CD4-positive, alpha-beta memory T cell (primary cell): Measurements from ENCODE around the gene YJU2. TPM values are rescaled to one million over a fixed set of nuclear protein-coding genes. Genes with fewer than 3 reads are reported as not detected.
"Not testable (repeated sequence)": the region's sequence is repeated elsewhere in the genome, so short reads cannot be mapped to it uniquely, and the experiment has no call there.

ENCODE experiments used
- CTCF ChIA-PET: fragments of 350-600 bp; sonication (Branson Sonifier 250); formaldehyde crosslinking; loops from one replicate; lab custom pipeline; 2021; ENCODE audit warnings: inconsistent platforms; ENCODE audit not compliant: partially characterized antibody; lab: Charles Lee
- POLR2A ChIA-PET: fragments of 350-600 bp; sonication (Branson Sonifier 250); formaldehyde crosslinking; loops from one replicate; lab custom pipeline; 2021; ENCODE audit not compliant: partially characterized antibody; lab: Charles Lee
- DNase-seq, 5 donors: peaks; one replicate each; pipeline versions ENCODE4 v3.0.0 to v3.0.0-alpha.2; 2020 to 2022; ENCODE audit warnings: mixed read lengths in 1 of 5
- H3K27ac ChIP-seq: one replicate; pipeline ENCODE4 v1.7.0; 2013; ENCODE audit warnings: low read depth, low read length
- H3K27me3 ChIP-seq: 2 replicates; pipeline ENCODE4 v1.7.0; 2013; ENCODE audit warnings: mild to moderate bottlenecking, low read length, moderate library complexity; ENCODE audit not compliant: insufficient read depth
- H3K36me3 ChIP-seq: 2 replicates; pipeline ENCODE4 v1.7.0; 2013; ENCODE audit warnings: mild to moderate bottlenecking, low read length, moderate library complexity; ENCODE audit not compliant: insufficient read depth
- H3K4me1 ChIP-seq: 2 replicates; pipeline ENCODE4 v1.7.0; 2013; ENCODE audit warnings: mild to moderate bottlenecking, low read length, moderate library complexity; ENCODE audit not compliant: insufficient read depth
- H3K4me3 ChIP-seq, 2 donors: one replicate each; pipeline ENCODE4 v1.7.0; 2013; ENCODE audit warnings: low read length in 2 of 2, mild to moderate bottlenecking in 1 of 2
- H3K9me3 ChIP-seq, 2 donors: one replicate each; pipeline ENCODE4 v1.7.0; 2013; ENCODE audit warnings: low read length in 2 of 2, control low read depth in 1 of 2; ENCODE audit not compliant: control insufficient read depth in 1 of 2
- H3K27ac Mint-ChIP-seq, 7 donors: one replicate each; pipeline ENCODE4 v1.8.0; 2020 to 2021; ENCODE audit warnings: mixed read lengths in 7 of 7, mild to moderate bottlenecking in 6 of 7, inconsistent platforms in 3 of 7, moderate library complexity in 3 of 7
- H3K27me3 Mint-ChIP-seq, 2 donors: one replicate each; pipeline ENCODE4 v1.8.0; 2020 to 2021; ENCODE audit warnings: mixed read lengths in 2 of 2
- H3K36me3 Mint-ChIP-seq, 2 donors: one replicate each; pipeline ENCODE4 v1.8.0; 2020 to 2021; ENCODE audit warnings: mixed read lengths in 2 of 2, inconsistent platforms in 1 of 2, mild to moderate bottlenecking in 1 of 2
- H3K4me1 Mint-ChIP-seq, 4 donors: one replicate each; pipeline ENCODE4 v1.8.0; 2020 to 2021; ENCODE audit warnings: mixed read lengths in 4 of 4, mild to moderate bottlenecking in 1 of 4
- H3K4me3 Mint-ChIP-seq, 8 donors: one replicate each; pipeline ENCODE4 v1.8.0; 2020 to 2021; ENCODE audit warnings: mixed read lengths in 8 of 8, mild to moderate bottlenecking in 7 of 8, moderate library complexity in 6 of 8, inconsistent platforms in 3 of 8
- H3K9me3 Mint-ChIP-seq, 8 donors: one replicate each; pipeline ENCODE4 v1.8.0; 2020 to 2021; ENCODE audit warnings: mixed read lengths in 8 of 8, mild to moderate bottlenecking in 5 of 8, inconsistent platforms in 3 of 8, moderate library complexity in 1 of 8
- intact Hi-C: fragments of 100-400 bp; cut with micrococcal nuclease; formaldehyde crosslinking; loops from one replicate; pipeline ENCODE4 v1.15.1; 2023
- polyA plus RNA-seq, 2 donors: library from polyadenylated mRNA; unstranded; fragments of 300-500 nt; fragmentation: Illumina TruSeq; gene quantifications; one replicate each; pipeline ENCODE4 v1.2.3, GENCODE V29; 2021
- total RNA-seq, 2 experiments: library from RNA; stranded (reverse); gene quantifications; one replicate each; pipeline ENCODE4 v1.2.3, GENCODE V29; 2021

YJU2 gene
- total and polyA plus RNA-seq, 4 experiments from 2014 or later: 13.0 to 36.1 (median 28.7) TPM

- intact Hi-C loops: no loop called here
These were observed 19.1 kb upstream of the YJU2 start for GRCh38 chr19:4227771-4228170.

DNA sequence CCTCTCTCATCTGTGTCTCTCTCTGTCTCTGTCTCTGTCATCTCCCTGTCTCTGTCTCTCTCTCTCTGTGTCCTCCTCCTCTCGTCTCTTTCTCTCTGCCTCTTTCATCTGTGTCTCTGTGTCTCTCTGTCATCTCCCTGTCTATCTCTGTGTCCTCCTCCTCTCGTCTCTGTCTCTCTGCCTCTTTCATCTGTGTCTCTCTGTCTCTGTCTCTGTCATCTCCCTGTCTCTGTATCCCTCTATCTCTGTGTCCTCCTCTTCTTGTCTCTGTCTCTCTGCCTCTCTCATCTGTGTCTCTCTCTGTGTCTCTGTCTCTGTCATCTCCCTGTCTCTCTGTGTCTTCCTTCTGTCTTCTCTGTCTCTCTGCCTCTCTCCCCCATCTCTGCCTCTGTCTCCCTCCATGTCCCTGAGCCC is 18.1 kb upstream of the YJU2 start:
- Mint-ChIP-seq H3K27me3 (peaks cover 3 to 9% of the 10 kb centered on the region in 2 donors), H3K27ac (no peak overlapping the region), H3K9me3 (no peaks in the 10 kb centered on the region), H3K36me3 (no peaks in the 10 kb centered on the region), H3K4me1 (peaks cover 0 to 1% (median 0%) of the 10 kb centered on the region in 4 donors), H3K4me3 (no peak overlapping the region)
- H3K27ac ChIP-seq: no peak overlapping the region
- no peak for DNase-seq
- intact Hi-C loops: no loop called here
- no peaks in the 10 kb centered on the region for H3K36me3 ChIP-seq
- CTCF ChIA-PET: no interaction called here
- POLR2A ChIA-PET: no interaction called here
- peaks cover 13% of the 10 kb centered on the region for H3K27me3 ChIP-seq
- H3K4me1 ChIP-seq: no peaks in the 10 kb centered on the region
- H3K4me3 ChIP-seq: no peak overlapping the region
- H3K9me3 ChIP-seq: no peaks in the 10 kb centered on the region

More at GRCh38 chr19:4227771-4228170, 19.1 kb upstream of the YJU2 start:
- Histone ChIP-seq H3K4me3 (no peak overlapping the region), H3K4me1 (no peaks in the 10 kb centered on the region), H3K27ac (no peak overlapping the region), H3K27me3 (peaks cover 13% of the 10 kb centered on the region), H3K36me3 (no peaks in the 10 kb centered on the region), H3K9me3 (no peaks in the 10 kb centered on the region)
- Mint-ChIP-seq H3K4me1 (peaks cover 0 to 1% (median 0%) of the 10 kb centered on the region in 4 donors), H3K36me3 (no peaks in the 10 kb centered on the region), H3K4me3 (no peak overlapping the region), H3K27ac (no peak overlapping the region), H3K9me3 (no peaks in the 10 kb centered on the region), H3K27me3 (peaks cover 0 to 3% of the 10 kb centered on the region in 2 donors)
- DNase-seq: no peak
- ChIA-PET POLR2A (no interaction called here), CTCF (no interaction called here)

DNA sequence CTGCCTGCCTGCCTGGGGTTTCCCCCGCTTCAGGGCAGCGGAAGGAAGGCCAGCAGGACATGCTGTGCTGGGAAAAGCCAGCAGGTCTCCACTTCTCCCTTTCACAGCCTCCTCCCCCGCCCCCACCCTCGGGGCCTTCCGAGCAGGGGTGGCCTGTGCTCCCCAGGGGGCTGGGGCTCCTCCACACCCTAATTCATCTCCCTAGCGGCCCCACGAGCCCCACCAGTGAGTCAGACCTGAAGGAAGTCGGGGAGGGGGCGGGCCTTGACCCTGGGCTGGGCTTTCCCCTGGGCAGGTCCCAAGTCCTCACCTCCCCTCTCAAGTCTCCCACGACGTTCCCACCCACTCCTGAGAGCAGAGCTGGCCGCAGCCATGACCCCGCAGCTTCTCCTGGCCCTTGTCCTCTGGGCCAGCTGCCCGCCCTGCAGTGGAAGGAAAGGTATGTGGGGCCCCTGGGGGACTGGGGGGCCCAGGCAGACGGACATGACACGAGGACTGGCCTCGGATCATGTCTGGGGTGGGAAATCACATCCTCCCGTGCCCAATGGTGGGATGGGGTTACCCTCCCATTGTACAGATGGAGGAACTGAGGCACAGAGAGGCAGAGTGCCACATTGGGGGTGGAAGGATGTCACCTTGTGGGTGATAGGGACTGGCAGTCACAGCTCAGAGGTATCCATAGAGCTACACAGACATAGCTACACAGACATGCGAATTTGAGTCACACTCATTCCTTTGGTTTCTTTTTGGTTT is 17.5 kb upstream of the YJU2 start, which contains the start of gene EBI3:
Gene EBI3, plus strand, starts transcription at position 345 of the 753 bp plus-strand sequence. Its CDS starts 28 bp downstream, at position 373.
- intact Hi-C loops: no loop called here
- H3K27me3 Mint-ChIP-seq: peaks cover 3 to 12% of the 10 kb centered on the region in 2 donors
- Histone ChIP-seq H3K27me3 (peaks cover 13% of the 10 kb centered on the region), H3K27ac (no peak within 1 kb of the TSS), H3K4me3 (no peak within 1 kb of the TSS), H3K36me3 (no peaks in the 10 kb centered on the region), H3K4me1 (no peaks in the 10 kb centered on the region), H3K9me3 (no peaks in the 10 kb centered on the region)
- H3K9me3 Mint-ChIP-seq: no peaks in the 10 kb centered on the region
- no peaks in the 10 kb centered on the region for H3K36me3 Mint-ChIP-seq
- H3K27ac Mint-ChIP-seq: no peak within 1 kb of the TSS
- no peak within 1 kb of the TSS for H3K4me3 Mint-ChIP-seq
- H3K4me1 Mint-ChIP-seq: peaks cover 0 to 1% (median 0%) of the 10 kb centered on the region in 4 donors
- no peak for DNase-seq
- ChIA-PET CTCF (no interaction called here), POLR2A (no interaction called here)

- H3K9me3 Mint-ChIP-seq, H3K4me1 Mint-ChIP-seq, H3K36me3 Mint-ChIP-seq, DNase-seq, H3K36me3 ChIP-seq, H3K4me1 ChIP-seq, intact Hi-C loops, H3K27ac Mint-ChIP-seq, H3K9me3 ChIP-seq, H3K4me3 ChIP-seq, CTCF ChIA-PET, H3K27ac ChIP-seq, H3K4me3 Mint-ChIP-seq, POLR2A ChIA-PET: not testable (repeated sequence)
- peaks cover 3 to 12% of the 10 kb centered on the region in 2 donors for H3K27me3 Mint-ChIP-seq
- H3K27me3 ChIP-seq: peaks cover 13% of the 10 kb centered on the region
These were observed 16.6 kb upstream of the YJU2 start for GRCh38 chr19:4230237-4230636.

DNA sequence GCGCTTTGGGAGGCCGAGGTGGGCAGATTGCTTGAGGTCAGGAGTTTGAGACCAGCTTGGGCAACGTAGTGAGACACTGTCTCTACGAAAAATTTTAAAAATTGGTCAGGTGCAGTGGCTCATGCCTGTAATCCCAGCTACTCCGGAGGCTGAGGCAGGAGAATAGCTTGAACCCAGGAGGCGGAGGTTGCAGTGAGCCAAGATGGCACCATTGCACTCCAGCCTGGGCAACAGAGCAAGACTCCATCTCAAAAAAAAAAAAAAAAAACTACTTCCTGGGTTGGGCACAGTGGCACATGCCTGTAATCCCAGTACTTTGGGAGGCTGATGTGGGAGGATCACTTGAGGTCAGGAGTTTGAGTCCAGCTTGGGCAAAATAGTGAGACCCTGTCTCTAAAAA is 15.4 kb upstream of the YJU2 start:
- POLR2A ChIA-PET, H3K9me3 ChIP-seq, H3K9me3 Mint-ChIP-seq, H3K4me1 Mint-ChIP-seq, DNase-seq, H3K27ac ChIP-seq, intact Hi-C loops, H3K4me3 ChIP-seq, H3K36me3 ChIP-seq, H3K36me3 Mint-ChIP-seq, H3K4me3 Mint-ChIP-seq, H3K27ac Mint-ChIP-seq, H3K4me1 ChIP-seq: not testable (repeated sequence)
- H3K27me3 Mint-ChIP-seq: peaks cover 3 to 12% of the 10 kb centered on the region in 2 donors
- H3K27me3 ChIP-seq: peaks cover 13% of the 10 kb centered on the region
- CTCF ChIA-PET: interaction anchor here (1.2 kb wide), 1 partner anchor 23 kb away, joined by 4 read pairs; no protein-coding TSS in a partner anchor

DNA sequence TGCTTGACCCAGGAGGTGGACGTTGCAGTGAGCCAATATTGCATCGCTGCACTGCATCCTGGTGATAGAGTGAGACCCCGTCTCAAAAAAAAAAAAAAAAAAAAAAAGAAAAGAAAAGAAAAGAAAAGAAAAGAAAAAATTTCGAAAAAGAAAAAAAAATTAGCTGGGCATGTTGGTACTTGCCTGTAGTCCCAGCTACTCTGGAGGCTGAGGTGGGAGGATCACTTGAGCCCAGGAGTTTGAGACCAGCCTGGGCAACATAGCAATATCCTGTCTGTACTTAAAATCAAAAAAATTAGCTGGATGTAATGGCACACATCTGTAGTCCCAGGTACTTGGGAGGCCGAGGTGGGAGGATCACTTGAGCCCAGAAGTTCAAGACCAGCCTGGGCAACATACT is 14.7 kb upstream of the YJU2 start:
- H3K9me3 Mint-ChIP-seq, DNase-seq, intact Hi-C loops, H3K4me3 Mint-ChIP-seq, H3K4me3 ChIP-seq, H3K36me3 ChIP-seq, H3K27ac ChIP-seq, H3K9me3 ChIP-seq, H3K4me1 Mint-ChIP-seq, H3K27ac Mint-ChIP-seq, H3K4me1 ChIP-seq, H3K36me3 Mint-ChIP-seq: not testable (repeated sequence)
- POLR2A ChIA-PET: interaction anchor here (1.1 kb wide), 1 partner anchor 15 kb away, joined by 5 read pairs; the partner anchor contains the start of gene YJU2
- peaks cover 3 to 12% of the 10 kb centered on the region in 2 donors for H3K27me3 Mint-ChIP-seq
- H3K27me3 ChIP-seq: peaks cover 13% of the 10 kb centered on the region
- CTCF ChIA-PET: interaction anchor here (0.7 to 1.8 kb wide), 5 partner anchors 10 to 293 kb away, joined by 3 to 7 read pairs (median 4); no protein-coding TSS in a partner anchor

DNA sequence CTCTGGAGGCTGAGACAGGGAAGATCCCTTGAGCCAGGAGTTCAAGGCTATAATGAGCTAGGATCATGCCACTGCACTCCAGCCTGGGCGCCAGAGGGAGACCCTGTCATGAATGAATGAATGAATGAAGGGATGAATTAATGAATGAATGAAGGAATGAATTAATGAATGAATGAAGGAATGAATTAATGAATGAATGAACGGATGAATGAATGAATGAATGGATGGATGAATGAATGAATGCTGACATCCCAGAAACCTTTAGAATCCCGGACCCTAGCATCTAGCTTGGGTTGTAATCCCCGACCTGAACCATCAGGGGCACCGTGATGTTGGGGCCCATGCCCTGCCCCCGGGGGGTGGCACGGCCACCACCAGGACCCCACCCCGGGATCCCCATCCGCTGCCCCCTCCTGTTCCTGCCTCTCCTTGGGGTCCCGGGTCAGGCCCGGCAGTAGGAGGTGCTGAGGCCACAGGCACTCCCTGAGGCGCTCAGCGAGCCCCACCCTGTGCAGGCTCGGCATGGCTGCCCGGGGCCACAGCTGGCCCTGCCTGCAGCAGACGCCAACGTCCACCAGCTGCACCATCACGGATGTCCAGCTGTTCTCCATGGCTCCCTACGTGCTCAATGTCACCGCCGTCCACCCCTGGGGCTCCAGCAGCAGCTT is 14.1 kb upstream of the YJU2 start:
- CTCF ChIA-PET: interaction anchor here (0.7 to 1.8 kb wide), 6 partner anchors 10 to 292 kb away, joined by 3 to 7 read pairs (median 4); no protein-coding TSS in a partner anchor
- DNase-seq: no peak
- no peak overlapping the region for H3K4me3 ChIP-seq
- no peaks in the 10 kb centered on the region for H3K4me1 Mint-ChIP-seq
- no peaks in the 10 kb centered on the region for H3K36me3 ChIP-seq
- H3K27me3 Mint-ChIP-seq: peaks cover 3 to 12% of the 10 kb centered on the region in 2 donors
- no peaks in the 10 kb centered on the region for H3K4me1 ChIP-seq
- POLR2A ChIA-PET: interaction anchor here (1.1 kb wide), 1 partner anchor 14 kb away, joined by 5 read pairs; the partner anchor contains the start of gene YJU2
- H3K9me3 Mint-ChIP-seq: no peaks in the 10 kb centered on the region
- no peaks in the 10 kb centered on the region for H3K36me3 Mint-ChIP-seq
- H3K27ac ChIP-seq: no peak overlapping the region
- intact Hi-C loops: no loop called here
- no peak overlapping the region for H3K27ac Mint-ChIP-seq
- H3K9me3 ChIP-seq: no peaks in the 10 kb centered on the region
- peaks cover 13% of the 10 kb centered on the region for H3K27me3 ChIP-seq
- H3K4me3 Mint-ChIP-seq: no peak overlapping the region
